ENCODE data around the gene SUN5.

DNA sequence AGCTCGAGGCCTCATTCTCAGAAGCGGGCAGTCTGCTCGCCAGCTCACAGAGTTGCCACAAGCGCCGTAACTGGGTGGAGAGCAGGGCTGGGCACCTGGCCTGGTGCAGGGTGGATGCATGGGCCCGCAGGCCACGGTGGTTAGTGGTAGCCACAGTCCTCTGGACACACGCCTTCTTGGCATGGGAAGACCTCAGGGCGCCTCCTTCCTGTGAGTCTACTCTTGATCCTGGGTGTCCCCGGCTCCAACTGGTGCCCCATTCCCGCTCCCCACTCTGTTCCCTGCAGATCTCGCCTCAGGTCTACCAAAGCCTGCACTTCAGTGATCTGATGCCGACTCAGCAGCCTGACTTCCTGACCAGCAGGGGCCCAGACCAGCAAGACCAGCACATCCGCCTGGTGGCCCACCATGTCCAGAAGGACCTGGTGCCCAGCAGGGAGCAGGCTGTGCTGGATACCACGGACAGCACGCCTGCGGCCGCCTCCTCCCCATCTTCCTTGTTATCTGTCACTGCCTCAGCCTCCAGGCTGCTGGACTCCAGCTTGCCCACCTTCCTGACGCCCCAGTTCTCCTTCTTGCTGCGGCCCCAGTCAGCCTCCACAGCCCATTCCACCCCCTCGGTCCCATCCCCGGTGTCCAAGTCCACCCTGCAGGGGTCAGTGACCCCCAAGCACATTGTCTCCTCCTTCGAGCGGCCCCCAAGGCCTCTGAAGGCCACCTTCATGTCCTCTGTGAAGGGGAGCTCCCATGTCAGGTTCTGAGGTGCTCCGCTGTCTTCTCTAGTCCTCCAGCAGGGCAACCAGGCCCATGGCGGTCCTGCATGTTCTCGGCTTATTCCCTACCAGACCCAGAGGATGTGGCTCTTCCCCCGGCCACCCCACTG lies 43.1 kb downstream of the SUN5 start:
- TF ChIP-seq, protein P1, sequence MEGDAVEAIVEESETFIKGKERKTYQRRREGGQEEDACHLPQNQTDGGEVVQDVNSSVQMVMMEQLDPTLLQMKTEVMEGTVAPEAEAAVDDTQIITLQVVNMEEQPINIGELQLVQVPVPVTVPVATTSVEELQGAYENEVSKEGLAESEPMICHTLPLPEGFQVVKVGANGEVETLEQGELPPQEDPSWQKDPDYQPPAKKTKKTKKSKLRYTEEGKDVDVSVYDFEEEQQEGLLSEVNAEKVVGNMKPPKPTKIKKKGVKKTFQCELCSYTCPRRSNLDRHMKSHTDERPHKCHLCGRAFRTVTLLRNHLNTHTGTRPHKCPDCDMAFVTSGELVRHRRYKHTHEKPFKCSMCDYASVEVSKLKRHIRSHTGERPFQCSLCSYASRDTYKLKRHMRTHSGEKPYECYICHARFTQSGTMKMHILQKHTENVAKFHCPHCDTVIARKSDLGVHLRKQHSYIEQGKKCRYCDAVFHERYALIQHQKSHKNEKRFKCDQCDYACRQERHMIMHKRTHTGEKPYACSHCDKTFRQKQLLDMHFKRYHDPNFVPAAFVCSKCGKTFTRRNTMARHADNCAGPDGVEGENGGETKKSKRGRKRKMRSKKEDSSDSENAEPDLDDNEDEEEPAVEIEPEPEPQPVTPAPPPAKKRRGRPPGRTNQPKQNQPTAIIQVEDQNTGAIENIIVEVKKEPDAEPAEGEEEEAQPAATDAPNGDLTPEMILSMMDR (IDR thresholded peaks at IDR 0.05): no peak
- no peak for TF ChIP-seq POLR2A (IDR thresholded peaks at IDR 0.05)
